ENCODE data around the gene PRORP. TPM values are rescaled to one million over a fixed set of nuclear protein-coding genes. Genes with fewer than 3 reads are reported as not detected.

PRORP gene
- polyA plus RNA-seq, 1 donor from 2014 or later, result 18.3 TPM

Other genes with a start within 250 kb of the PRORP start
- gene BAZ1A, start 247.2 kb upstream of the PRORP start, polyA plus RNA-seq (ENCODE audit: insufficient read depth, low read depth, low replicate concordance), result 7.7 TPM
- gene SRP54, start 139.6 kb upstream of the PRORP start, polyA plus RNA-seq (ENCODE audit: insufficient read depth, low read depth, low replicate concordance), result 52.2 TPM
- gene FAM177A1, start 76.3 kb upstream of the PRORP start, polyA plus RNA-seq (ENCODE audit: insufficient read depth, low read depth, low replicate concordance), result 53.2 TPM
- gene PPP2R3C, start 562 bp upstream of the PRORP start, polyA plus RNA-seq (ENCODE audit: insufficient read depth, low read depth, low replicate concordance), result 24.0 TPM
- 183 TPM for gene PSMA6, start 169.8 kb downstream of the PRORP start, polyA plus RNA-seq (ENCODE audit: insufficient read depth, low read depth, low replicate concordance)